ENCODE measurements around the gene PRKN.

PRKN gene

GRCh38 chr6:161941565-161941964, 786.0 kb downstream of the PRKN start:
- H3K27ac ChIP-seq (ENCODE audit: poor library complexity, severe bottlenecking) = no peak overlapping the region
- no peak overlapping the region for H3K4me3 ChIP-seq (ENCODE audit: severe bottlenecking)
- no peaks in the 10 kb centered on the region for H3K9me3 ChIP-seq (ENCODE audit: severe bottlenecking)
- DNase-seq (ENCODE audit: low spot score) (no peak), ATAC-seq (ENCODE audit: low read depth) (no peak)
- no peaks in the 10 kb centered on the region for H3K4me1 ChIP-seq (ENCODE audit: insufficient read depth, poor library complexity, severe bottlenecking)
- H3K27me3 ChIP-seq (ENCODE audit: insufficient read depth, poor library complexity, severe bottlenecking) = no peaks in the 10 kb centered on the region
- H3K36me3 ChIP-seq (ENCODE audit: low read depth) = no peaks in the 10 kb centered on the region
- TF ChIP-seq, protein P1, sequence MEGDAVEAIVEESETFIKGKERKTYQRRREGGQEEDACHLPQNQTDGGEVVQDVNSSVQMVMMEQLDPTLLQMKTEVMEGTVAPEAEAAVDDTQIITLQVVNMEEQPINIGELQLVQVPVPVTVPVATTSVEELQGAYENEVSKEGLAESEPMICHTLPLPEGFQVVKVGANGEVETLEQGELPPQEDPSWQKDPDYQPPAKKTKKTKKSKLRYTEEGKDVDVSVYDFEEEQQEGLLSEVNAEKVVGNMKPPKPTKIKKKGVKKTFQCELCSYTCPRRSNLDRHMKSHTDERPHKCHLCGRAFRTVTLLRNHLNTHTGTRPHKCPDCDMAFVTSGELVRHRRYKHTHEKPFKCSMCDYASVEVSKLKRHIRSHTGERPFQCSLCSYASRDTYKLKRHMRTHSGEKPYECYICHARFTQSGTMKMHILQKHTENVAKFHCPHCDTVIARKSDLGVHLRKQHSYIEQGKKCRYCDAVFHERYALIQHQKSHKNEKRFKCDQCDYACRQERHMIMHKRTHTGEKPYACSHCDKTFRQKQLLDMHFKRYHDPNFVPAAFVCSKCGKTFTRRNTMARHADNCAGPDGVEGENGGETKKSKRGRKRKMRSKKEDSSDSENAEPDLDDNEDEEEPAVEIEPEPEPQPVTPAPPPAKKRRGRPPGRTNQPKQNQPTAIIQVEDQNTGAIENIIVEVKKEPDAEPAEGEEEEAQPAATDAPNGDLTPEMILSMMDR (IDR thresholded peaks at IDR 0.05; ENCODE audit: poor library complexity, severe bottlenecking) = no peak

DNA sequence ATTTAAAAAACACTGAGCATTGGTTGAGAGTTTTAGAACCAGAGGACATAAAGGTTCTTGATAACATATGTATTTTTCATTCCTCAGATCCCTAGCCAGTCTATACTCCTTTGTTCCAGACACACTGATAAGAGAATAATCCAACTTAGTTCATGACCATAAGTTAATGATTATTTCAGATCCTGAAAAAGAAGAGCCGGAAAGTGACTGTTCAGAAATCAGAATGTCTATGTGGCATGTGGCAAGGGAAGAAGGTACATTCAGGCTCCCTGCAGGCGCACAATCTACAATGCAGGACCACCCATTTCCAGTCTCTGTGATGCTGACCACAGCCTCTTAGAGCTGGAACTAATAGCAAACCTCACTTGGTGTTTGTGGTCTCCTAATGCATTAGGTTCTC, 787.0 kb downstream of the PRKN start:
- Histone ChIP-seq H3K36me3 (ENCODE audit: low read depth) (no peaks in the 10 kb centered on the region), H3K27ac (ENCODE audit: poor library complexity, severe bottlenecking) (no peak overlapping the region), H3K4me3 (ENCODE audit: severe bottlenecking) (no peak overlapping the region), H3K4me1 (ENCODE audit: insufficient read depth, poor library complexity, severe bottlenecking) (no peaks in the 10 kb centered on the region), H3K27me3 (ENCODE audit: insufficient read depth, poor library complexity, severe bottlenecking) (no peaks in the 10 kb centered on the region), H3K9me3 (ENCODE audit: severe bottlenecking) (no peaks in the 10 kb centered on the region)
- ATAC-seq (ENCODE audit: low read depth) (no peak), DNase-seq (ENCODE audit: low spot score) (no peak)
- TF ChIP-seq, protein P1 (IDR thresholded peaks at IDR 0.05; ENCODE audit: poor library complexity, severe bottlenecking) = no peak

- Histone ChIP-seq H3K9me3 (ENCODE audit: severe bottlenecking) (peaks cover 3% of the 10 kb centered on the region), H3K36me3 (ENCODE audit: low read depth) (no peaks in the 10 kb centered on the region), H3K27me3 (ENCODE audit: insufficient read depth, poor library complexity, severe bottlenecking) (no peaks in the 10 kb centered on the region), H3K4me1 (ENCODE audit: insufficient read depth, poor library complexity, severe bottlenecking) (peaks cover 20% of the 10 kb centered on the region), H3K4me3 (ENCODE audit: severe bottlenecking) (no peak overlapping the region), H3K27ac (ENCODE audit: poor library complexity, severe bottlenecking) (no peak overlapping the region)
- ATAC-seq (ENCODE audit: low read depth) = no peak
- TF ChIP-seq, protein P1 (IDR thresholded peaks at IDR 0.05; ENCODE audit: poor library complexity, severe bottlenecking) = no peak
- no peak for DNase-seq (ENCODE audit: low spot score)
Measured at GRCh38 chr6:161926324-161926723, 801.2 kb downstream of the PRKN start.

DNA sequence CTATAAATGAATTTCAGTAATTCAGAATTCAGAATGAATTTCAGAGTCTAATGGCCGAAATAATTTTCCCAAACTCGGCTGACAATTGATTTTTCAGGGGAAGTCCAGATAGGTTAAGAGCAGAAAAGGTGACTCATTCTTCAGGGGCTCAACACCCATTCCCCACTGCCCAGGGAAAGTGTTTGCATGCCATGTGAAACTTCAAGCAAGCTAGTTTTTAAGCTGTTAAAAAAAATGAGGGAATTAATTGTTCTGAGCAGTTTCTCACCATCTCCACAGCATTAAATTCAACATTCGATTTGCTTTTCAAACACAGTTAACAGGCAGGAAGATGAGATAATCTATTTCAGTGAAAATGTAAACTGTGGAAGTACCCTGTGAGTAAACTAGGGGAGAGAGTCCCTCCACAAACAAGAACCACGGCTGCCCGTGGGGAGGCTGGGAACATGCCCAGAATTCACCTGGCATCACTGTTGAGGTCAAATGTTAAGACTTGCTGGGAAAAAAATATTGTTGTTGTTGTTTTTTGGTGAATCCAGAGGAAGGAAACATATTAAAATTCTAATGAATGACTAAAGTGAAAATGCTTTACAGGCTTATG, 803.0 kb downstream of the PRKN start:
- TF ChIP-seq, protein P1 (IDR thresholded peaks at IDR 0.05; ENCODE audit: poor library complexity, severe bottlenecking) = no peak
- no peak for ATAC-seq (ENCODE audit: low read depth)
- no peak overlapping the region for H3K4me3 ChIP-seq (ENCODE audit: severe bottlenecking)

DNA sequence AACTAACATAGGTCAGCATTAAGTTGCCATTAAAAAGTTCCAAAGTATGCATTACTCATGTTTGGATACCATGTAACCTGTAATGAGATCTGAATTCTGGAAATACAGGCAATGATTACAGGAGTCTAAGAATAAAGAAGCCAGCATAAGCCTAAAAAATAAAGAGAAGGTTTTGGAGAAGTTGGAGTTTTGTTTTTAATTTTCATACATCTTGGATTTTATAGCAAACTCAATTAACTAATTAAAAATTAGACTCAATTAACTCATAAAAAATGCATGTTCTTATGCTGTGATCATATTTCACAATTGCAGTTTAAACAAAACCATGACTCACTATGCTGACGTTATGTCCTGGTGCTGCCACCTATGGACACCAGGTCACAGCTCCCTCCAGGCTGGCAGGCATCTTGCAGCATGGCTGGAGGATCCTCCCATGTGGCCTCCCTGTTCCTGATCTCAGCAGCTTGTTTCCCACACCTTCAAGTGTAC, 804.9 kb downstream of the PRKN start:
- Histone ChIP-seq H3K27me3 (ENCODE audit: insufficient read depth, poor library complexity, severe bottlenecking) (no peaks in the 10 kb centered on the region), H3K27ac (ENCODE audit: poor library complexity, severe bottlenecking) (peak overlapping the region; percentile 42), H3K36me3 (ENCODE audit: low read depth) (no peaks in the 10 kb centered on the region), H3K4me3 (ENCODE audit: severe bottlenecking) (no peak overlapping the region), H3K9me3 (ENCODE audit: severe bottlenecking) (peaks cover 3% of the 10 kb centered on the region), H3K4me1 (ENCODE audit: insufficient read depth, poor library complexity, severe bottlenecking) (peaks cover 25% of the 10 kb centered on the region)
- DNase-seq (ENCODE audit: low spot score) (no peak), ATAC-seq (ENCODE audit: low read depth) (peak; percentile 82)
- TF ChIP-seq, protein P1 (IDR thresholded peaks at IDR 0.05; ENCODE audit: poor library complexity, severe bottlenecking) = peak; percentile 48

More for the DNA sequence above, 803.0 kb downstream of the PRKN start:
- no peak for DNase-seq (ENCODE audit: low spot score)
- H3K27me3 ChIP-seq (ENCODE audit: insufficient read depth, poor library complexity, severe bottlenecking) = no peaks in the 10 kb centered on the region
- H3K36me3 ChIP-seq (ENCODE audit: low read depth) = no peaks in the 10 kb centered on the region
- peaks cover 3% of the 10 kb centered on the region for H3K9me3 ChIP-seq (ENCODE audit: severe bottlenecking)
- H3K4me1 ChIP-seq (ENCODE audit: insufficient read depth, poor library complexity, severe bottlenecking) = peaks cover 23% of the 10 kb centered on the region
- no peak overlapping the region for H3K27ac ChIP-seq (ENCODE audit: poor library complexity, severe bottlenecking)
